HUDEP-2 (cell line): ENCODE results near the gene AIP.

Experiments used
- DNase-seq, 76 experiments: peaks; one replicate each; lab custom pipeline; 2025; ENCODE audit not compliant: unreplicated experiment in 76 of 76; lab: John Stamatoyannopoulos, UW

The AIP gene

DNA sequence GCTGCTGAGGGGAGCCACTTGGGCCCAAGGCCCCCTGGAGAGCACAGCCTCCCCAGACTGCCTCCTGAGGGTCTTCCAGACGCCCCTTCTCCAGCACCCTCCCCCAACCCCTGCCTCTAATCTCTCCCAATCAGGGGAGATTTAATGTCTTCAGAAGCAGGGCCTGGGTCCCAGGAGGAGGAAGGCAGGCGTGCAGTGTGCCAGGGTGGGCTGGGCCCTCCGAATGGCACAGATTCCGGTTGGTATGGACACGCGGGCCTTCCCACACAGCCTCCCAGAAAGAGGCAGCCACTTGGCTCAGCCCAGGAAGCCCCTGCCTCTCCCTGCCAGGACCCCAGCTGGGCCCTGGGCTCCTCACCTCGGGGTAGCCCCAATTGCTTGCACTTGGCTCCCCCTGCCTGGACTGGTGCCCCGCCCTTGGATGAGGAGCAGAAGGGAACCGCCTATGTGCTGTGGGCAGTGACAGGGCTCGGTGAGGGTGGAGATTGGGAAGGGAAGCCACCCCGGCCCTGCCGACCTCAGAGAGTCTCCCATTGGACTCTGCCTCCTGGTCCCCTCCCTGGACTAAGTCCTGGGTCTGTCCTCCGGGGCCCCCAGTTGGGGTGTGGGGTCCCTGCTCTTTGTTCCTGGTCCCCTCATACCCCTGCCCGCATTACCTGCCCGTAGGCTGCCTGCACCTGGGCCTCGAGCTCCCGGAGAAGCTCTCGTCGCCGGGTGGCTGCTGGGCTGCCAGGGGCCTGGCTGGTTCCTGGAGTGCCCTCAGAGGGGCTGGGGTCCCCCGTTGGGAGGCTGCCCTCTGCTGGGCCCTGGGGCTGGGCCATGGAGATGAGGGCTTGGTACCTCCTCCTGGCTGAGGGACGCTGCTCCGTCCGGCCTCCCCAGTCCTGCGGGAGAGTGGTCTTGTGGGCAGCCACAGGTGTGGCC lies 41.0 kb downstream of the AIP start:
- DNase-seq = no peak

DNA sequence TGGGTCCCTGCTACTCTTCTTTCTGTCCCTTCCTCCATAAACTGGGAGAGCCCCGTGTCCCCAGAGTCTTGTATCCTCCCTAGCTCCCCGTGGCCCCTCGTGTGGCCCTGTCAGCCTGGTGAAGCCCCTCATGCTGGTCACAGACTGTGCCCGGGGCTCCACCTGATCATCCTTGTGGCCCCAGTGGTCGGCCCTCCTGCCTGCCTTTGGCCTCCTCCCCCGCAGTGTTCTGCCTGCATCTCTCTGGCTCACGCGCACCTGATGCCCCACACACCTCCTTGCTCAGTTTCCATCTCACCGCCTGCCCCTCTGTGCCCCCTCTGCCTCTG lies 41.6 kb downstream of the AIP start:
- DNase-seq = no peak

DNA sequence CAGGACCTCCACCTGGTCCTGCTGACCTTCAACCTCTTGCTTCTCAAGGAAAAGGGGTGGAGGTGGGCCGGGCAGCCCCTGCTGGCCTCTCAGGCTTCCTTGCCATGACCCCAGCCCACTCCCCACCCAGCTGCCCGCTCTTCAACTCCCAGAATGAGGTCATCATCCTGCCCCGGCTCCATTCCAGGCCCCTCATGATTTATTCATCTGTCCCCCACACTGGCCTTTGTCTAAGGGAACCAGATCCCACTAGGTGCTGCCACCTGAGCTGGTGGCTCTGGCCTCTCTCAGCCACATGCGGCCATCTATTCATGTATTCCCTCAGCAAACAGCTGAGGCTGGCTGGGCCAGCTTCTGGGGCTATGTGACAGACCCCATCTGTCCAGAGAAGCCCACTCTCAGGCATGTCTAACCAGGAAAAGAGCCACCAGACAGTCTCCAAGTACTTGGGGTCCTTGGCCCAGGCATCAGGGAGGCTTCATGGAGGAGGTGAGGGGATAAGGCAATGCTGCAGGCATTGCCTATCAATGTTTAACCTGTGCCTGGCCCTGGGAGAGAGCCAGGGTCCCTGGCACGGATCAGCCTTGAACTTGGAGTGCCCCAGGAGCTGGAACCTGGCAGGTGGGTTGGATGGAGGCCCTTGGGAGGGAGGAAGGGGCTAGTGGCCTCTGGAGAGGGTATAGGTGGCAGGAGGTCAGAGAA lies 42.6 kb downstream of the AIP start:
- no peak for DNase-seq

DNA sequence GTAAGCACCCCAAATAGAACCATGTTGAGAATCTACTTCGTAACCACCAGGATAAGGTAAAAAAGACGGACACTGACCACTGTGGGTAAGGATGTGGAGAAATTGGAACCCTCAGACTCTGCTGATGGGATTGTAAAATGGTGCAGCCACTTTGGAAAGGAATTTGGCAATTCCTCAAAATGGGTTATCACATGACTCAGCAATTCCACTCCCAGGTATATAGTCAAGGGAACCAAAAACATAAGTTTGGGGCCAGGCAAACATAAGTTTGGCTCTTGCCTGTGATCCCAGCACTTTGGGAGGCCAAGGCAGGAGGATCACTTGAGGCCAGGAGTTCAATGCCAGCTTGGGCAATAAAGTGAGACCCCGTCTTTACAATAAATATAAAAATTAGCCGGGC lies 45.5 kb downstream of the AIP start:
- no peak for DNase-seq

DNA sequence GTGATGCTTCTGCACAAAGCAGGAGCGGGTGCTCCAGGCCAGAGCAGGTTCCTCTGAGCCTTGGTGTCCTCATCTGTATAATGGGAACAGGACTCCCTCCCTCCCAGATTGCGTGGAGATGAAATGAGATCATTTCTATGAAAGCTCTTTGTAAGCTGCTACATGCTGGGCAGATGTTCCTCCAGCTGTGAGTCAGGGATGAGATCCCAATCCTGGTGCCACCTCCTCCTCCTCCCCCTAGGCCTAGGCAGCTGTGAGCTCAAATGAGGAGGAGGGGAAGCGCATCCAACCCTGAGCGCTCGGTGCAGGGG lies 47.4 kb downstream of the AIP start:
- DNase-seq = no peak

DNA sequence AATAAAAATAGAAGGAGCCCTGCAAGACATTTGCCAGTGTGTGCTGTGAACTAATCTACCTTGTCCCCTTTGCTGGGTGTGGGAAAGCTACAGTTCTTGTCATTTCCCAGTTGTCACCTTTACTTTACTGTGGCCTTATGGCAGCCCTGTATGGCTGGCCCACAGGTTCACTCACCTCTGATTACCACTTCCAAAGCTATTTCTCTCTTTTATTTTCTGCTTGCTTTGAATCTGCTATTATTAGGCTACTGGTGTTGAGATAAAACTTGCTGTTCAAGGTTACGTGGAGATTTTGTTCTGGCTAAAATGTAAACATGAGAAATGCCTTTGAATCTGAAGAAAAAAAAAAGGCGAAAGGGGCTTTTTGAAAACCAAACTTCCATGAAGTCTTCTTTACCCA lies 50.1 kb downstream of the AIP start:
- DNase-seq = no peak

DNA sequence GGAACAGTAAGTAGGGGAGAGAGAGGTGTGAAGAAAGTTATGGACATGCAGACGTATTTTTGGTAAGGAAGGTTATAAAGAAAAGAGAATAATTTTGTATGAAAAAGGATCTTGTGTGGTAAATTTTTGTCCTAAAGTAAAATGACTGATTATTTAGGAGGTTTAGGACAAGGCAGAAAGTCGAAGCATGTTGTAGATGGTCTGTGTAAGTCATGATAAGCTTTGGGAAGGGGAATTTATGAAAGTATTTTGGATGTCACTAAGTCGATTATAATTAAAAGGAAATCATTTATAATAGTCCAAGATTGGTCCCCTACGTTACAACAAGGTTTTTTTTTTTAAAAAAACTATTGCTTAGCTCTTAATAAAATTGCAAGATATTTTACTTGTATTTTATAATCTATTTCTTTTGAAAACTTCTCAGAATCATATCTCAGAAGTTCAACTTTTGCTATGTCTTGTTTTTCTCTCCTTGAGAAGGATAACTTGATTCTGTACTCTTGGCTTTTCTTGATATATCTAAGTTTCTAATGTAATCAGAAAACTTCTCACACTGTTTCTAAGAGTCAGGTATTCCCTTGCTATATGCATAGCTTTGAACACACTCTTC lies 51.3 kb downstream of the AIP start:
- no peak for DNase-seq

DNA sequence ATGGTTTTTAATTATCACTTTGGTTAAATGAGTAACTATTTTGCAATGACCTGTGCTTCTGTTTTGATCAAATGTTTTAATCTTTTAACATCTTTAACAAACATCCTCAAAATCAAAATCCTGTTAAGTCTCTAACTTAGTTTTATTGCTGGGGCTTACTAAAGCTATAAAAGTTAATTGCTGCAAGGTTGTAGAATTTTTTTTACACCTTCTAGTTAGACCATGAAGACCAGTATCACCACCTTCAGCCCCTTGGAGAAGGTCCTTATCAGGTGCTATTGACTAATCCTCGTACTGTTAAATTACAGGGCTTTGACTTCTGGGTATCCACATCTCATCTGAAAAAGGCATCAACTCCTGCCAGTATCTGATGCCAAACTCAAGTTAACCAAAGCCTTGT lies 52.7 kb downstream of the AIP start:
- DNase-seq = no peak

DNA sequence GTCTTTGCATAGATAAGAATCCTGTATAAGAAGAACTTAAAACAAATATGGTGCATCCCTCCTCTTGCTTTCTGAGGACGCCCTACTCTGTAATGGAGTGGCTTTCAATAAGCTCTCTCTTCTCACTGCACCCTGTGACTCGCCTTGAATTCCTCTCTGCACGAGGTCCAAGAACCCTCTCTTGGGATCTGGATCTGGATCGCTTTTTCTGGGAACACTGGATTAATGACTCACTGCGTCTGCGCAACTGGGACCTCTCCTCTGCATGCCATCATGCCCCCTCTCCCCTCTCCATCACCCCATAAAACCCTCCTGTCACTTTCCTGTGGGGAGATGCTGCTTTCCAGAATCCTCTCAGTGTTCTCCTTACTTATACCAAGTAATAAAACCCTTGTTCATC lies 55.5 kb downstream of the AIP start:
- no peak for DNase-seq

DNA sequence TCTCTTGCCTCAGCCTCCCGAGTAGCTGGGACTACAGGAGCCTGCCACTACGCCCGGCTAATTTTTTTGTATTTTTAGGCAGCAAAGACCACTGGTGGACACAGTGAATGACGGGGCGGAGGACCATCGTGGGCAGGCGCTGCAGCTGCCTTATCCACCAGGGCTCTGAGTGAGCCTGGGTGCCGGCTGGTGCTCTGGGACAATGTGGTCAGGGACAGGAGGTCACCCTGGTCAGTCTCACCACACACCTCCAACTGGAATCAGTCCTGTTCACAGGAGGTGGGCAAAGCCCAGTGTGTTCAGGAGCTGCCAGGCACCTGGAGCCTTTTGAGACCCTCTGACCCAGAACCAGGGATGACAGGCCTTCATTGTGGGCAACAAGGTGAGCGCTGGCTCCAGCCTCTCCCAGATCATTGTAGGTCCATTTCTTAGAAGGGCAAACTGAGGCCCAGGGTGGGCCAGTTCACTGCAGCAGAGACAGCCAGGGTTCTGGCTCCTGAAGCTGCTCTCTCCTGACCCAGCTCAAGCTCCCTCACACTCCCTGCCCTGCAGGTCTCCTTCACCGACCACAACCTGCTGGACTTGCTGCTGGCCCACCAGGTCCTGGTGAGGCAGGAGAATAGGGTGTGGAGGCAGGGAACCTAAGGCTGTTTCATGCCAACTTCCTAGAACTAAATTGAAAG lies 56.1 kb downstream of the AIP start:
- DNase-seq = no peak

DNA sequence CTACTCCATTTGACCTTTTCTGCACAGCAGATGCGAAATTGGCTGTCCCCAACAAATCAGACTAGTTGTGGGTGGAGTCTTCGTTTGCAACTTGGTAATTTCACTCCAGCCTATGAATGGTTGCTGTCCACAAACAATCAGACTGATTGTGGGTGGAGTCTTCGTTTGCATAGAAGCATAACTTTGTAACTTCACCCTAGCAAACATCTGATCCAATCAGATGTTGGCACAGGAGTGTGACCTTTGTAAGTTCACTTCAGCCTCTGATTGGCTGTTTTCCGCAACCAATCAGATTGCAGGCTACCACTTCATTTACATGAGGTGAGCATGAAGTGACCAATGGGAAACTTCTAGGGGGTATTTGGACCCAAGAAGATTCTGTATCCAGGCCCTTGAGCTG lies 56.7 kb downstream of the AIP start:
- DNase-seq = peak in 1 of 76 experiments; percentile 7
